GM18498 (cell line): ENCODE results near the gene MARCHF3.

ENCODE experiments used
- ATAC-seq: cut with Tn5 transposase; IDR thresholded peaks from one replicate; pipeline ENCODE4 v1.9.1; 2021; ENCODE audit warnings: mild to moderate bottlenecking, moderate library complexity; ENCODE audit not compliant: unreplicated experiment

Gene MARCHF3

DNA sequence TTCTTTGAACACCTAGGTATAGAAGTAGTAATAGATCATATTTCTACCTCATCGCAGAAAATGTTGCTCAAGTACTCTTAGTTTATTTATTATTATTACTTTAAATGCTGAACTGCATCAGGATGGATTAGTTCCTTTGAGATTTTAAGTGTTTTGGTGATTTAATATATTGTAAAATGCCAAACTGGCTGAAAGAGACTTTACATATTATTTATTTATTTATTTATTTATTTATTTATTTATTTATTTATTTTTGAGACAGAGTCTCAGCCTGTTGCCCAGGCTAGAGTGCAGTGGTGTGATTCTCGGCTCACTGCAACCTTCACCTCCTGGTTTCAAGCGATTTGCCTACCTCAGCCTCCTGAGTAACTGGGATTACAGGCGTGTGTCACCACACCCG is 211.1 kb downstream of the MARCHF3 start:
- no peak for ATAC-seq

DNA sequence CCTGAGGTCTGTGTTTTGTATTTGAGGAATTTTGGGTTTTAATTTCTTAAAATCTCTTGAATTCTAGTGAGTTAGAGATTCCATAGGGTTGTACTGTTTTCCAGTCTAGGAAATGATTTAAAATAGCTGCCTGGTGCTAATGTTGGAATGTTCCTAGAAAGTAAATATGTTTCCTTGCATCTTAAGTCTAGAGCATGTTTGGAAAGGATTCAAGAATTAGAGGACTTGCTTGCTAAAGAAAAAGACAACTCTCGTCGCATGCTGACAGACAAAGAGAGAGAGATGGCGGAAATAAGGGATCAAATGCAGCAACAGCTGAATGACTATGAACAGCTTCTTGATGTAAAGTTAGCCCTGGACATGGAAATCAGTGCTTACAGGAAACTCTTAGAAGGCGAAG is 211.6 kb downstream of the MARCHF3 start:
- no peak for ATAC-seq
